ENCODE measurements around the gene RNF121. TPM values are rescaled to one million over a fixed set of nuclear protein-coding genes. Genes with fewer than 3 reads are reported as not detected.
A peak's percentile ranks its signal among the peaks of the same experiment; 100 is the strongest.

Gene RNF121
- total RNA-seq, 4 donors from 2014 or later: 43.7 to 83.9 (median 52.4) TPM

DNA sequence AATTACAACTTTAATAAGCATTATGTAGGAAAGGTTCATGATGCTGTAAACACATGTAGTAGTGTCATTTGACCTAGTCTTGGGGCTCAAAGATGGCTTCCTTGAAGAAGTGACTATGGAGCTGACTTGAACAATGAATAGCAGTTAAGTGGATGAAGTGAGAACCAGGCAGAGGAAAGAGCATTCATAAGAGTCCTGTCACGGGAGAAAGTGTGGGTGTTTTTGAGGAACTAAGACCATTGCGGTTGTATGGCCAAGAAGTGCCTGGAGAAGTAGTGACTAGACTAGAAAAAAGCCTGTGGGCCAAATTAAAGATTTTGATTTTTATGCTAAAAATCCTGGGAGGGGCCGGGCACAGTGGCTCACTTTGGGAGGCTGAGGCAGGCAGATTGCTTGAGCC is 62.6 kb downstream of the RNF121 start:
- Histone ChIP-seq H3K27me3 (no peaks in the 10 kb centered on the region), H3K27ac (peak overlapping the region in 1 of 4 donors; percentile 47), H3K4me3 (no peak overlapping the region), H3K4me1 (no peaks in the 10 kb centered on the region), H3K36me3 (peaks cover 0 to 23% (median 0%) of the 10 kb centered on the region in 3 donors), H3K9me3 (no peaks in the 10 kb centered on the region)
- DNase-seq: peak in 1 of 3 donors; percentile 43
- TF ChIP-seq, protein P1, sequence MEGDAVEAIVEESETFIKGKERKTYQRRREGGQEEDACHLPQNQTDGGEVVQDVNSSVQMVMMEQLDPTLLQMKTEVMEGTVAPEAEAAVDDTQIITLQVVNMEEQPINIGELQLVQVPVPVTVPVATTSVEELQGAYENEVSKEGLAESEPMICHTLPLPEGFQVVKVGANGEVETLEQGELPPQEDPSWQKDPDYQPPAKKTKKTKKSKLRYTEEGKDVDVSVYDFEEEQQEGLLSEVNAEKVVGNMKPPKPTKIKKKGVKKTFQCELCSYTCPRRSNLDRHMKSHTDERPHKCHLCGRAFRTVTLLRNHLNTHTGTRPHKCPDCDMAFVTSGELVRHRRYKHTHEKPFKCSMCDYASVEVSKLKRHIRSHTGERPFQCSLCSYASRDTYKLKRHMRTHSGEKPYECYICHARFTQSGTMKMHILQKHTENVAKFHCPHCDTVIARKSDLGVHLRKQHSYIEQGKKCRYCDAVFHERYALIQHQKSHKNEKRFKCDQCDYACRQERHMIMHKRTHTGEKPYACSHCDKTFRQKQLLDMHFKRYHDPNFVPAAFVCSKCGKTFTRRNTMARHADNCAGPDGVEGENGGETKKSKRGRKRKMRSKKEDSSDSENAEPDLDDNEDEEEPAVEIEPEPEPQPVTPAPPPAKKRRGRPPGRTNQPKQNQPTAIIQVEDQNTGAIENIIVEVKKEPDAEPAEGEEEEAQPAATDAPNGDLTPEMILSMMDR (IDR thresholded peaks at IDR 0.05): no peak
- TF ChIP-seq POLR2A (IDR thresholded peaks at IDR 0.05): no peak

DNA sequence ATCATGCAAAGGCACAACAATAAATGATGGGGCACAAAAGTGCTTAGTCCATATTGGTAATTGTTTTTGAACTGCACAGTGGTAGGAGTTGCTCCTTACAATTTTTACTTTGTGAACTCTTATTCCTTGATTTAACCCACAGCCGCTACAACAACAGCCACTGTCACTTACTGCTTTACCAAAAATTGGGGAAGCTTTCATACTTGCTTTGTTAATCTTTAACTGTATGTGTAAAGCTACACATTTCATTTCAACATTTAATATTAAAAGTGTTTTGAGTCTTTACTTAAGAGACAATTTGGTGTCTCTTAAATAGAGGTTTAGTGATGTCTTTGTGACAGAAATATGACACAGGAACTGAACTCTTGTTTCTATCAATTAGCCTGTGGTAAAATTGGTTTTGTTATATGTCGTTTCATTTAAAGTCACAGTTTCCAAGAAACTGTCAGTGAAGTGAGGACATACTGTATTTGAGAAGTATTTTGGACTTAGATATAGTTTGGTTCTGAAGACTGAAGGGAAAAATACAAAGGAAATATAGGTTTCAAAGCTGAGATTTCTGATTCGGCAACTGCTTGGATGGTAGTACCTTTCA is 63.4 kb downstream of the RNF121 start:
- Histone ChIP-seq H3K27ac (peak overlapping the region in 1 of 4 donors; percentile 47), H3K4me3 (no peak overlapping the region), H3K4me1 (no peaks in the 10 kb centered on the region), H3K9me3 (no peaks in the 10 kb centered on the region), H3K36me3 (peaks cover 0 to 27% (median 0%) of the 10 kb centered on the region in 3 donors), H3K27me3 (no peaks in the 10 kb centered on the region)
- DNase-seq: no peak
- TF ChIP-seq, protein P1 (IDR thresholded peaks at IDR 0.05): no peak
- no peak for TF ChIP-seq POLR2A (IDR thresholded peaks at IDR 0.05)

DNA sequence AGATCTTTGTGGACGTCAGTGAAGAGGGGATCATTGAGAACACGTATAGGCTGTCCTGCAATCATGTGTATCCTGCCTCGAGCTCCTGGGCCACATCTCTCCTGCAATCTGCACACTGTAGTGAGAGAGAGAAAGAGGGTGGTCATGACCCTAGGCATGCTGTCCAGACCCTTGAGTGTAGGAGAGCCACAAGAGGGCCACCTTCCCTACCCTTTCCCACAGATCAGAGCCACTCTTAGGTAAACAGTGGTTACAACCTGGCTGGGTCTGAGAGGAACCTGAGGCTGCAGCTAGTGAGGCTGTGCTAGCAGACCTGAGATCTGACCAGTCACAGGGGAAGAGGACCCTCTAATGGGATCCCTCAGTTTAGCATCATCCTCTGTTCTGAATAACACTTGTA is 65.9 kb downstream of the RNF121 start:
- no peak for DNase-seq
- Histone ChIP-seq H3K27ac (no peak overlapping the region), H3K4me3 (no peak overlapping the region), H3K36me3 (peaks cover 0 to 21% (median 0%) of the 10 kb centered on the region in 3 donors), H3K4me1 (peaks cover 0 to 13% (median 4%) of the 10 kb centered on the region in 4 donors), H3K27me3 (no peaks in the 10 kb centered on the region), H3K9me3 (no peaks in the 10 kb centered on the region)
- TF ChIP-seq POLR2A (IDR thresholded peaks at IDR 0.05): no peak
- TF ChIP-seq, protein P1 (IDR thresholded peaks at IDR 0.05): no peak

DNA sequence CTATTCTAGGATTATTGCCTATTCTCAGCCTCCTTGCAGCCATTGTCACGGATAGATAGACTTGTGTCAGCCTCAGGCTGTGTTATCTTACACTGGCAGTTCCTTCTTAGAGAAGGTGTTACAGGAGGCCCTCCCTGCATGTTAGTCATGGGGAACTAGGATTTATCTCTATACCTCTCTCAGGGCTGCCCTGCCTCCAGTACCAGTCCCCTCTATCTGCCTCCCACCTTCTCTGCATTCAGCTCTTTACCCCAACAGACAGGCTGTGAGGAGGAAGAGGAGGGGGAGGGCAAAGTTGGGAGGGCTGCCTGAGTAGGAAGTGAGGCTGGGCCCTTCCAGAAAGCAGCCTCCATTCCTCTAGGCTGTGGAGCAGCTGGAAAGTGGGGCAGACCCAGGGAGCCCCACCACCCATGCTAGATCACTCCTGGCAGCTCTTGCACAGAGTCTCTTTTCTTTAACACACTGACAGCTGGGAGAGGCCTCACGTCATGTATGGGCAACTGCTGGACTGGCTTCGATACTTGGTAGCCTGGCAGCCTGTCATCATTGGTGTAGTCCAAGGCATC is 67.0 kb downstream of the RNF121 start:
- no peak for TF ChIP-seq POLR2A (IDR thresholded peaks at IDR 0.05)
- TF ChIP-seq, protein P1 (IDR thresholded peaks at IDR 0.05): no peak
- Histone ChIP-seq H3K4me3 (no peak overlapping the region), H3K27ac (no peak overlapping the region), H3K36me3 (peaks cover 0 to 13% (median 0%) of the 10 kb centered on the region in 3 donors), H3K9me3 (no peaks in the 10 kb centered on the region), H3K27me3 (no peaks in the 10 kb centered on the region), H3K4me1 (peaks cover 0 to 20% (median 6%) of the 10 kb centered on the region in 4 donors)
- DNase-seq: no peak

DNA sequence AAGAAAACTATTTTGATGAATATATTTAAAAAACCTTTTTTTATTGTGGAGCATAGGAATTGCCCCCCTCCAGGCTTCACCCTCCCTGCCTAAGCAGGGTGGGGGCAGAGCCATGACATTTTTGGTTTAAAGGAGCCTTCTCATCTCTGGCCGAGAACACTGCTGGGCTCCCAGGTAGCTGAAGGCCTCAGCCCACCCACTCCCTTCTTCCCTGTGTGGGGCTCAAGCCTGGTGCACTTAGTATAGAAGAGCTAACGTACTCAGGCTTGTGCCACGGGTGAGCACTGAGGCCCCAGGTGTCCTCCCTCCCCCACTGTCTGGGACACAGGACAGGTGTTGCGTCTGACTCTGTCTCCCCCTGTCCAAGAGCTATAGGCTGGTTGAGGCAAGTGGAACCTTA is 67.7 kb downstream of the RNF121 start:
- Histone ChIP-seq H3K36me3 (peaks cover 0 to 15% (median 0%) of the 10 kb centered on the region in 3 donors), H3K27me3 (no peaks in the 10 kb centered on the region), H3K4me1 (peaks cover 0 to 20% (median 6%) of the 10 kb centered on the region in 4 donors), H3K4me3 (no peak overlapping the region), H3K9me3 (no peaks in the 10 kb centered on the region), H3K27ac (no peak overlapping the region)
- DNase-seq: no peak
- TF ChIP-seq, protein P1 (IDR thresholded peaks at IDR 0.05): no peak
- TF ChIP-seq POLR2A (IDR thresholded peaks at IDR 0.05): no peak
